HepG2 (cell line): ENCODE data around the gene PRKN. TPM values are rescaled to one million over a fixed set of nuclear protein-coding genes. Genes with fewer than 3 reads are reported as not detected.

Source experiments
- KDM5A ChIP-seq: fragments of 200-600 bp; sonication (generic); IDR thresholded peaks from 2 replicates; pipeline ENCODE4 v1.7.0; 2018; ENCODE audit warnings: antibody characterized with exemption, mild to moderate bottlenecking, low read length, borderline replicate concordance
- KMT2A ChIP-seq: sonication (generic); formaldehyde crosslinking; IDR thresholded peaks from 2 replicates; pipeline ENCODE4 v1.4.0; 2020; ENCODE audit warnings: missing genetic modification reagents
- MAZ ChIP-seq, 2 experiments: sonication (generic) in 1 of 2; formaldehyde crosslinking in 1 of 2; IDR thresholded peaks; 2 replicates each; pipeline versions ENCODE4 v1.5.0 to v1.6.1; 2012 to 2020; ENCODE audit warnings: low read depth in 2 of 2, mild to moderate bottlenecking in 2 of 2, borderline replicate concordance in 1 of 2, improper control_type of control experiment in 1 of 2, low read length in 1 of 2, missing genetic modification reagents in 1 of 2, moderate library complexity in 1 of 2
- NFATC3 ChIP-seq: sonication (generic); formaldehyde crosslinking; IDR thresholded peaks from 2 replicates; pipeline ENCODE4 v1.5.1; 2020; ENCODE audit warnings: mild to moderate bottlenecking, missing genetic modification reagents
- NKX3-1 ChIP-seq: sonication (generic); formaldehyde crosslinking; IDR thresholded peaks from 2 replicates; pipeline ENCODE4 v1.5.0; 2020; ENCODE audit warnings: missing genetic modification reagents
- NR2F1 ChIP-seq, 2 experiments: fragments of 450-650 bp in 1 of 2; formaldehyde crosslinking in 1 of 2; IDR thresholded peaks; 2 replicates each; pipeline versions ENCODE4 v1.5.0 to v1.6.1; 2016 to 2020; ENCODE audit warnings: mild to moderate bottlenecking in 1 of 2, missing compliant biosample characterization in 1 of 2, missing genetic modification reagents in 1 of 2, moderate library complexity in 1 of 2
- REL ChIP-seq: sonication (generic); formaldehyde crosslinking; conservative IDR thresholded peaks from 2 replicates; pipeline ENCODE4 v1.8.0; 2022; ENCODE audit warnings: mild to moderate bottlenecking, missing genetic modification reagents, moderate library complexity
- RFX5 ChIP-seq: IDR thresholded peaks from 2 replicates; pipeline ENCODE4 v1.6.1; 2011; ENCODE audit warnings: low read depth, low read length, improper control_type of control experiment
- SP5 ChIP-seq: IDR thresholded peaks from 2 replicates; pipeline ENCODE4 v1.6.1; 2016; ENCODE audit warnings: low read depth, borderline replicate concordance
- TAF1 ChIP-seq: sonication (generic); formaldehyde crosslinking; IDR thresholded peaks from 2 replicates; pipeline ENCODE4 v1.4.0; 2020; ENCODE audit warnings: missing genetic modification reagents
- ZBTB42 ChIP-seq: sonication (generic); formaldehyde crosslinking; IDR thresholded peaks from 2 replicates; pipeline ENCODE4 v1.5.0; 2020; ENCODE audit warnings: mild to moderate bottlenecking, missing genetic modification reagents
- ZBTB7A ChIP-seq: sonication (generic); formaldehyde crosslinking; IDR thresholded peaks from 2 replicates; pipeline ENCODE4 v1.8.0; 2022; ENCODE audit warnings: mild to moderate bottlenecking, missing genetic modification reagents
- ZNF383 ChIP-seq: sonication (generic); formaldehyde crosslinking; IDR thresholded peaks from 2 replicates; pipeline ENCODE4 v1.4.0; 2020; ENCODE audit warnings: missing genetic modification reagents, mild to moderate bottlenecking, borderline replicate concordance
- ZNF629 ChIP-seq: sonication (generic); formaldehyde crosslinking; conservative IDR thresholded peaks from 2 replicates; pipeline ENCODE4 v1.5.0; 2020; ENCODE audit warnings: missing genetic modification reagents
- ZSCAN31 ChIP-seq: sonication (generic); formaldehyde crosslinking; IDR thresholded peaks from 2 replicates; pipeline ENCODE4 v1.5.0; 2020; ENCODE audit warnings: low read depth, mild to moderate bottlenecking, missing genetic modification reagents
- polyA plus RNA-seq, 8 experiments: library from polyadenylated mRNA; depleted of rRNA in 3 of 8; stranded (reverse) in 7 of 8; unstranded in 1 of 8; fragments of >200 nt; fragmentation: Illumina TruSeq in 4 of 8; extraction: Trizol in 4 of 8; gene quantifications; 2 replicates each; pipeline versions ENCODE4 v1.2.1 to v1.2.3, GENCODE V29; 2011 to 2016; ENCODE audit warnings: low read depth in 4 of 8, missing spikeins in 1 of 8, mixed read lengths in 1 of 8; ENCODE audit not compliant: insufficient read depth in 1 of 8
- total RNA-seq, 5 experiments: library from RNA; depleted of rRNA; stranded (reverse); fragments of >200 nt; fragmentation: Illumina TruSeq; extraction: Trizol; gene quantifications; 2 replicates each; pipeline ENCODE4 v1.2.3, GENCODE V29; 2016; ENCODE audit warnings: low read depth in 1 of 5
- TF ChIP-seq, protein P1 (sequence below): sonication (generic); formaldehyde crosslinking; IDR thresholded peaks from 2 replicates; pipeline ENCODE4 v1.5.0; 2020; ENCODE audit warnings: mild to moderate bottlenecking, missing genetic modification reagents, moderate library complexity
- TF ChIP-seq, protein P2 (sequence below): sonication (generic); formaldehyde crosslinking; IDR thresholded peaks from 2 replicates; pipeline ENCODE4 v1.4.0; 2020; ENCODE audit warnings: missing genetic modification reagents
- TF ChIP-seq, protein P3 (sequence below): sonication (generic); formaldehyde crosslinking; IDR thresholded peaks from 2 replicates; pipeline ENCODE4; 2020; ENCODE audit warnings: missing genetic modification reagents, mild to moderate bottlenecking, borderline replicate concordance
- TF ChIP-seq, protein P4 (sequence below): IDR thresholded peaks from 2 replicates; pipeline ENCODE4 v1.6.1; 2016
- TF ChIP-seq, protein P5 (sequence below): sonication (generic); formaldehyde crosslinking; IDR thresholded peaks from 2 replicates; pipeline ENCODE4 v1.5.0; 2020; ENCODE audit warnings: missing genetic modification reagents, mild to moderate bottlenecking, borderline replicate concordance

The PRKN gene
- total and polyA plus RNA-seq, 2 of the 13 experiments (the other 11 are each of a cell fraction or from before 2014, with no cell fraction given): 0.31 to 0.44 TPM

DNA sequence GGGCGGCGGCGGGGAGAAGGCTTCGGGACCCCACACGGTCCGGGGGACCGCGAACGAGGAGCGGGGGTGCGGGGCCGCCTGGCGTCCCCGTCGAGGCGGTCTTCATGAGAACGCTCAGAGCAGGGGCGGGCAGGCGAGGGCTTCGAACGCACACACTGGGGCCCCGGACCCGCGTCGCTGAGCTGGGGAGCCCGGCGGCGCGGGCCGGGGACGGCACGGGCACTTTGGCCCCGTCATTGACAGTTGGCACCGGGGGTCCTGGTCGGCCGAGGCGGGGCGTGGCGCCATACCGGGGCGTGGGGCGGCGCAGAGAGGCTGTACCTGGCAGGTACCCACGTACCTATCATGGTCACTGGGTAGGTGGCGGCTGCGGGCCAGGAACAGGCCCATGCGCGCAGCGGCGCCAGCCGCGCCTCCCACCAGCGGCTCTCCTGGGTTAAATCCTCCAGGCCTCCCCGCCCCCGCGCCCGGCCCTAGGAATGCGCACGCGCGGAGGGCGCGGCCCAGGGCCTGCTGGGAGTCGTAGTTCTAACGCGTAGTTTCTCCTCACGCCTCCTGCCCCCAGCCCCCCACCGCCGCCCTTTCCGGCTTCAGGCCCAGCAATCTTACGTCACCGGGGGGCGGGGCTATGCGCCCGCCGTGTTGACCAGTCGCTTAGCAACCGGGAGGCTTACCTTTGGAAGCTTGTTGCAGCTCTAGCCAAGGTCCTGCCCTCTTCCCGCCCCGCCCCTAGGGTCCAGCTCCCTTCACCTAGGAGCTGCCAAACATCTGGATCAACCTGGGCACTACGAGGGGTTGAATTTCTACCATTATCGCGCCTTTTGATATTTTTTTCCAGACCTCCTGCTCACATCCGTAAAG lies at the start of gene PRKN, which contains the start of gene PACRG (continued):
- TF ChIP-seq REL (CRISPR knock-in tag) (0 out of 2 replicates have a peak, but pooled peaks have one; percentile 42), MAZ (IDR thresholded peaks at IDR 0.05; ENCODE audit: borderline replicate concordance, low read depth, low read length) (peak; percentile 99), MAZ (CRISPR knock-in tag; IDR thresholded peaks at IDR 0.05; ENCODE audit: low read depth) (peak; percentile 97), ZBTB42 (CRISPR knock-in tag) (peak; percentile 91; the same call in 1 of the 2 replicates), NKX3-1 (0 out of 2 replicates have a peak, but pooled peaks have one; percentile 33), ZNF629 (peak; percentile 47; the same call in 1 of the 2 replicates), ZSCAN31 (CRISPR knock-in tag) (peak; percentile 55), TAF1 (CRISPR knock-in tag) (peak; percentile 62), NR2F1 (CRISPR knock-in tag; IDR thresholded peaks at IDR 0.05) (no peak), RFX5 (peak; percentile 55; the same call in 1 of the 2 replicates), KMT2A (CRISPR knock-in tag) (no peak), NFATC3 (CRISPR knock-in tag) (no peak), ZBTB7A (peak; percentile 49; the same call in 1 of the 2 replicates), SP5 (CRISPR knock-in tag) (peak; percentile 79), KDM5A (no peak), ZNF383 (CRISPR knock-in tag) (no peak)
- TF ChIP-seq, protein P1, sequence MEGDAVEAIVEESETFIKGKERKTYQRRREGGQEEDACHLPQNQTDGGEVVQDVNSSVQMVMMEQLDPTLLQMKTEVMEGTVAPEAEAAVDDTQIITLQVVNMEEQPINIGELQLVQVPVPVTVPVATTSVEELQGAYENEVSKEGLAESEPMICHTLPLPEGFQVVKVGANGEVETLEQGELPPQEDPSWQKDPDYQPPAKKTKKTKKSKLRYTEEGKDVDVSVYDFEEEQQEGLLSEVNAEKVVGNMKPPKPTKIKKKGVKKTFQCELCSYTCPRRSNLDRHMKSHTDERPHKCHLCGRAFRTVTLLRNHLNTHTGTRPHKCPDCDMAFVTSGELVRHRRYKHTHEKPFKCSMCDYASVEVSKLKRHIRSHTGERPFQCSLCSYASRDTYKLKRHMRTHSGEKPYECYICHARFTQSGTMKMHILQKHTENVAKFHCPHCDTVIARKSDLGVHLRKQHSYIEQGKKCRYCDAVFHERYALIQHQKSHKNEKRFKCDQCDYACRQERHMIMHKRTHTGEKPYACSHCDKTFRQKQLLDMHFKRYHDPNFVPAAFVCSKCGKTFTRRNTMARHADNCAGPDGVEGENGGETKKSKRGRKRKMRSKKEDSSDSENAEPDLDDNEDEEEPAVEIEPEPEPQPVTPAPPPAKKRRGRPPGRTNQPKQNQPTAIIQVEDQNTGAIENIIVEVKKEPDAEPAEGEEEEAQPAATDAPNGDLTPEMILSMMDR (CRISPR knock-in tag): peak; percentile 35; the same call in 1 of the 2 replicates
- TF ChIP-seq, protein P2, sequence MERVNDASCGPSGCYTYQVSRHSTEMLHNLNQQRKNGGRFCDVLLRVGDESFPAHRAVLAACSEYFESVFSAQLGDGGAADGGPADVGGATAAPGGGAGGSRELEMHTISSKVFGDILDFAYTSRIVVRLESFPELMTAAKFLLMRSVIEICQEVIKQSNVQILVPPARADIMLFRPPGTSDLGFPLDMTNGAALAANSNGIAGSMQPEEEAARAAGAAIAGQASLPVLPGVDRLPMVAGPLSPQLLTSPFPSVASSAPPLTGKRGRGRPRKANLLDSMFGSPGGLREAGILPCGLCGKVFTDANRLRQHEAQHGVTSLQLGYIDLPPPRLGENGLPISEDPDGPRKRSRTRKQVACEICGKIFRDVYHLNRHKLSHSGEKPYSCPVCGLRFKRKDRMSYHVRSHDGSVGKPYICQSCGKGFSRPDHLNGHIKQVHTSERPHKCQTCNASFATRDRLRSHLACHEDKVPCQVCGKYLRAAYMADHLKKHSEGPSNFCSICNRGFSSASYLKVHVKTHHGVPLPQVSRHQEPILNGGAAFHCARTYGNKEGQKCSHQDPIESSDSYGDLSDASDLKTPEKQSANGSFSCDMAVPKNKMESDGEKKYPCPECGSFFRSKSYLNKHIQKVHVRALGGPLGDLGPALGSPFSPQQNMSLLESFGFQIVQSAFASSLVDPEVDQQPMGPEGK (CRISPR knock-in tag): peak; percentile 97
- TF ChIP-seq, protein P3, sequence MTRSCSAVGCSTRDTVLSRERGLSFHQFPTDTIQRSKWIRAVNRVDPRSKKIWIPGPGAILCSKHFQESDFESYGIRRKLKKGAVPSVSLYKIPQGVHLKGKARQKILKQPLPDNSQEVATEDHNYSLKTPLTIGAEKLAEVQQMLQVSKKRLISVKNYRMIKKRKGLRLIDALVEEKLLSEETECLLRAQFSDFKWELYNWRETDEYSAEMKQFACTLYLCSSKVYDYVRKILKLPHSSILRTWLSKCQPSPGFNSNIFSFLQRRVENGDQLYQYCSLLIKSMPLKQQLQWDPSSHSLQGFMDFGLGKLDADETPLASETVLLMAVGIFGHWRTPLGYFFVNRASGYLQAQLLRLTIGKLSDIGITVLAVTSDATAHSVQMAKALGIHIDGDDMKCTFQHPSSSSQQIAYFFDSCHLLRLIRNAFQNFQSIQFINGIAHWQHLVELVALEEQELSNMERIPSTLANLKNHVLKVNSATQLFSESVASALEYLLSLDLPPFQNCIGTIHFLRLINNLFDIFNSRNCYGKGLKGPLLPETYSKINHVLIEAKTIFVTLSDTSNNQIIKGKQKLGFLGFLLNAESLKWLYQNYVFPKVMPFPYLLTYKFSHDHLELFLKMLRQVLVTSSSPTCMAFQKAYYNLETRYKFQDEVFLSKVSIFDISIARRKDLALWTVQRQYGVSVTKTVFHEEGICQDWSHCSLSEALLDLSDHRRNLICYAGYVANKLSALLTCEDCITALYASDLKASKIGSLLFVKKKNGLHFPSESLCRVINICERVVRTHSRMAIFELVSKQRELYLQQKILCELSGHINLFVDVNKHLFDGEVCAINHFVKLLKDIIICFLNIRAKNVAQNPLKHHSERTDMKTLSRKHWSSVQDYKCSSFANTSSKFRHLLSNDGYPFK: peak; percentile 58; the same call in 1 of the 2 replicates
- TF ChIP-seq, protein P4, sequence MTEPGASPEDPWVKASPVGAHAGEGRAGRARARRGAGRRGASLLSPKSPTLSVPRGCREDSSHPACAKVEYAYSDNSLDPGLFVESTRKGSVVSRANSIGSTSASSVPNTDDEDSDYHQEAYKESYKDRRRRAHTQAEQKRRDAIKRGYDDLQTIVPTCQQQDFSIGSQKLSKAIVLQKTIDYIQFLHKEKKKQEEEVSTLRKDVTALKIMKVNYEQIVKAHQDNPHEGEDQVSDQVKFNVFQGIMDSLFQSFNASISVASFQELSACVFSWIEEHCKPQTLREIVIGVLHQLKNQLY (CRISPR knock-in tag): 0 out of 2 replicates have a peak, but pooled peaks have one; percentile 17
- TF ChIP-seq, protein P5, sequence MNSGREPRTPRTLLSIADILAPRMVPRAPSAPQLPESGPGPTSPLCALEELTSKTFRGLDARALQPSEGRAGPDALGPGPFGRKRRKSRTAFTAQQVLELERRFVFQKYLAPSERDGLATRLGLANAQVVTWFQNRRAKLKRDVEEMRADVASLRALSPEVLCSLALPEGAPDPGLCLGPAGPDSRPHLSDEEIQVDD: no peak; the same call in 1 of the 2 replicates
